Measurements from ENCODE around the gene SULT1A2.
"Not testable (repeated sequence)": the region's sequence is repeated elsewhere in the genome, so short reads cannot be mapped to it uniquely, and the experiment has no call there.

DNA sequence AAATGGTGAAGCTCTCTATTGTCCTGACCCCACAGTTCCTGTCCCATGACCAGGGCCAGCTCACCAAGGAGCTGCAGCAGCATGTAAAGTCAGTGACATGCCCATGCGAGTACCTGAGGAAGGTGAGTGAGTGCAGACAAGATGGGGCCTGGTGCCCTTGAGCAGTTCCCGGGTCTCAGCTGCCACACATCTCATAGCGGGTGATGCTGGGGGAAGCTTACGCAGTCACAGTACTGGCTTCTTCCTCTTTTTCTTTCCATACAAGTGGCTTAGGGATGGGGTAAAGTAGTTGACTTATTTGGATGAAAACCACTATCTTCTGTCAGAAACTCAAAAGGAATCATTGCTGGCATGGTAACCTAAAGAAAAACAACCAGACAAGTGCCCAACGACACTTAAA lies 41.5 kb upstream of the SULT1A2 start:
- TF ChIP-seq POLR2A, EP300 (IDR thresholded peaks at IDR 0.05): not testable (repeated sequence)
- TF ChIP-seq, protein P1, sequence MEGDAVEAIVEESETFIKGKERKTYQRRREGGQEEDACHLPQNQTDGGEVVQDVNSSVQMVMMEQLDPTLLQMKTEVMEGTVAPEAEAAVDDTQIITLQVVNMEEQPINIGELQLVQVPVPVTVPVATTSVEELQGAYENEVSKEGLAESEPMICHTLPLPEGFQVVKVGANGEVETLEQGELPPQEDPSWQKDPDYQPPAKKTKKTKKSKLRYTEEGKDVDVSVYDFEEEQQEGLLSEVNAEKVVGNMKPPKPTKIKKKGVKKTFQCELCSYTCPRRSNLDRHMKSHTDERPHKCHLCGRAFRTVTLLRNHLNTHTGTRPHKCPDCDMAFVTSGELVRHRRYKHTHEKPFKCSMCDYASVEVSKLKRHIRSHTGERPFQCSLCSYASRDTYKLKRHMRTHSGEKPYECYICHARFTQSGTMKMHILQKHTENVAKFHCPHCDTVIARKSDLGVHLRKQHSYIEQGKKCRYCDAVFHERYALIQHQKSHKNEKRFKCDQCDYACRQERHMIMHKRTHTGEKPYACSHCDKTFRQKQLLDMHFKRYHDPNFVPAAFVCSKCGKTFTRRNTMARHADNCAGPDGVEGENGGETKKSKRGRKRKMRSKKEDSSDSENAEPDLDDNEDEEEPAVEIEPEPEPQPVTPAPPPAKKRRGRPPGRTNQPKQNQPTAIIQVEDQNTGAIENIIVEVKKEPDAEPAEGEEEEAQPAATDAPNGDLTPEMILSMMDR (IDR thresholded peaks at IDR 0.05): not testable (repeated sequence)

Data from tibial nerve (tissue), 4 donors.